ENCODE results near the gene CCDC80.

Gene CCDC80

DNA sequence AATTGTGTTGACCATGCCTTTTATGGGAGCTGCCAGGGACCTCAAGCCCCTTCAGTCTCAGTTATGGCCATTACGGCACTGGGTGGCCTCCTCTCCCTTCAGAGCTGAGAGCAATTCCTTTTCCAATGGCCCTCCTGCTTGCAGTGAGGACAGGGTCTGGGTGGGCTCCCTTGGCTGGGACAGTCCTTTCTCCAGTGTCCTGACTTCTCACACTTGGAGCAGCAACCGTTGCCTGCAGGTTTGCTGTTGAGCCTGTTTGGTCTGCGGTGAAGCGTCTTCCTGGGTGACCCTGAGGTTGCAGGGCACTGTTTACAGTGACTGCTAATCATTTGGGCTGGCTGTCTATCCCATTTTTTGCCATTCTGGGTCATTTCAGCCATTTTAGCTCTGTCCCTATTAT, 3.5 kb upstream of the CCDC80 start:
- H3K4me1 Mint-ChIP-seq, result peaks cover 35% of the 10 kb centered on the region
- H3K27me3 Mint-ChIP-seq, result peaks cover 32% of the 10 kb centered on the region
- no peak for ATAC-seq
- no peak overlapping the region for H3K27ac Mint-ChIP-seq
- no peak for DNase-seq
- H3K9me3 Mint-ChIP-seq, result no peaks in the 10 kb centered on the region
- no peak overlapping the region for H3K4me3 Mint-ChIP-seq

DNA sequence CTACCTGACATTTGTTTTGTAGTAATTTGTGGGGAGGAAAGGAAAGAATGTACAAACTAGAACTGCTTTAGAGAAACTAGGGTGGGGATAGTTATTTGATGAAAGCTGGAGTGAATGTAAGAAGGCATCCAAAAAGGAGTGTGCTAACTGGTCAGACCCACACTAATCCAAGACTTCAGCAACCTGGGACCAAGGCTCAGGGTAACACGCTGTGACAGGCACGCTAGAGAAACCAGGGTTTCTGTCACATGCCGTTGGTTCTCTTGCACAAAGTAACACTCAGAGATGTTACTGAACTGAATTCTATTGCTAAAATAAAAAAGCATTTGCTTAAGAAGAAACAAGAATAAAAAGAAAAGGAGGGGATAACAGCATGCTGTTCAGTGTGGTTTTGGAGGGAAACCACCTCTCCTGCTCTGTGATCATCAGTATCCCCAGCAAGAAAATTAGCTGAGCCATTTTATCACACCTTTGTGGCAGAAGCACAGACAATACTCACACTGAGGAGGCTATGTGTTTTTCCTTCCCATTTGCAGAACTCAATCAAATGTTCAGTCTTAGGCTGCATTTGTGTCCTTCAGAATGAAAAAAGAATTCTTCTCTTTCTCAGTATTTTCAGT, 2.8 kb upstream of the CCDC80 start:
- Mint-ChIP-seq H3K9me3 (no peaks in the 10 kb centered on the region), H3K4me1 (peaks cover 28% of the 10 kb centered on the region), H3K27ac (no peak overlapping the region), H3K4me3 (peak overlapping the region; percentile 63 to 72), H3K27me3 (peaks cover 38% of the 10 kb centered on the region)
- DNase-seq (no peak), ATAC-seq (peak; percentile 48)

DNA sequence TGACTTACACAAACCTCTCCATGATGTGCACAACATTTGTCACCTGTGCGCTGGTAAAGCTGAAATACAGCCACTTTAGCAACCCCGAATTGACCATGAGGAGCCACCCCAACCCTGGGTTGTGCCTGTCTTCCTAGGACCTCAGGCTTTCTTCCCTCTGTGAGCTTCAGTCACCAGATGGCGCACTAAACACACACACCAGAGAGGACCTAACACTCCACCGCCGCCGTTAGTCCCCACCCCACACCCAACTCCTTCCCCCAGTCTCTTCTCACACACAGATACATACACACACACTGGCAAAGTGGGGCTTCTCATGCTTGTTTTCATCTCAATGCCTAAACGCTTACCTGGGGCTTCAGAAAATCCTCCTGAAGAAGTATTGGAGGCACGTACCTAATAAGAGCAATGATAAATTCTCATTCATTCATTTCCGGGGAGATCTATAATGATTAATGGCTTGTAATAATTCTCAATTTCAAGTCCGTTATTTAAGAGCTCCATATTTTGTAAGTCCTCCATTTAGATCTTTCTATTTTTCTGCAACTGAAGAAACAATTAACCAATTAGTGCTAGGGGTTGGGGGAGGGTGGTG, 2.1 kb upstream of the CCDC80 start:
- Mint-ChIP-seq H3K9me3 (no peaks in the 10 kb centered on the region), H3K4me3 (peak overlapping the region; percentile 63 to 72), H3K4me1 (peaks cover 21% of the 10 kb centered on the region), H3K27me3 (peaks cover 35% of the 10 kb centered on the region), H3K27ac (peak overlapping the region in 1 of 2 donors; percentile 42)
- ATAC-seq (peak; percentile 96), DNase-seq (peak; percentile 69 to 78)

DNA sequence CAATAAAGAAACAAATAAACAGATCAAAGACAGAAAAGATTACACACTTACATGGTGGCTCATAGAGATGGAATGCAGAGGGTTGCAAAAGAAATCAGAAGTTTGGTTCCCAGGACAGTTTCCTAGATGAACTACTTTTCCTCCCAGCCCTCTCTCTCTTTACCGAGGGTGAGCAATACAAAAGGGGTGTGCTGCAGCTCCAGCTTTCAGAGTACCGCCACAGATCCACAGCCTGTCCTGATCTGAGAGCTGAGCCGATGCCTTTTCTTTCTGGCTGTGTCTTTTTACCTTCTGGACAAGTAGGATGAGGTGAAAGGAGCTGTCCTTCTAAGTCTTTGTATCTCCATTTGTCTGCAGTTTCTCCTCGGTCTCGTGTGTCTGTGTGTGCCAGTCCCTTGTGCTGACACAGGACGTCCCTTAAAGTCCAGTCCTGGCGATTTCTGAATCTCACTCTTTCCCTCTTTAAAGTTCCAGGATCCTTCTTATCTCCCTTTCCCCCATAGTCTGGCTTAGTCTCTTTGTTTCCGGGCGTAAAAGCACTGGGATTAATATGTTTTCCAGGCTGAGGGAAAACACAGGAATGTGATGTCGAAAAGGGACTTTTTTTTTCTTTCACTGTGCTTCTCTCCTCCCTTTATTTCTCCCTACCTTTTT, 540 bp downstream of the CCDC80 start:
- no peak for ATAC-seq
- Mint-ChIP-seq H3K4me3 (no peak overlapping the region), H3K27me3 (peaks cover 15% of the 10 kb centered on the region), H3K4me1 (peaks cover 22% of the 10 kb centered on the region), H3K9me3 (no peaks in the 10 kb centered on the region), H3K27ac (no peak overlapping the region)
- DNase-seq, result no peak

DNA sequence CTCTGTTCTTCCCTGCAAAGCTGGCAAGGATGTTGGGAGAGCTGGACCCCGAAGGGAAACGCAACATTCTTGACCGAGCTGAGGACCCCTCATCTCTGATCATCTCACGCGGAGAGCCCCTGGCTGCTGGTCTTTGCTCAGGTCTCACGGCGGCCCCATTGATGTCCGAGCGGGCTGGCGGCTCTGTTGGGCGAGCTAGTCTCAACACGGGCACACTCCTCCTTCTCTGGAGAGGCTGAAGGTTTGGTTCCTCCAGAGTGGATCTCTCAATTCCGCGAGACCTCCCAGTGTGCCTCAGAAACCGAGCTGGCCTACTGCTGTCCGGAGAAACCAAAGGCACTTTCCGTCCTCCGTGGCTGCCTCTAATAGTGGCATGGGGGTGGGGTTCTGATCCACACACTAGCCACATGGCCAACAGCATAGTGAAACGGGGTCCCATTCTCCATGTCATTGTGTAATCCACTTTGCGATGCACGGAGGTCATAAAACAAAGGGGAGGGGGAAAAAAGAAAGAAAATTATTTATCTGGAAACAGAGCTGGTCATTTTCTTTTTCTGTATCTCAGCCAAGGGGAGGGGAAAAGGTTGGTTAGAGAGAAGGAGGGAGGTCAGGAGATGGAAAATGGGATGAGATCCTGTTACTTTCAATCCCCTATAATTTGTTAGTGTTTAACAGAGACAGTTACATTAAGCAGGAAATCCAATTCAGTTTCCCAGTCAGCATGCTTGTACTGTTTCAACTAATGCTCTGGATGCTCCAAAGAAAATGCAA, 1.3 kb downstream of the CCDC80 start:
- H3K27ac Mint-ChIP-seq, result no peak overlapping the region
- no peaks in the 10 kb centered on the region for H3K9me3 Mint-ChIP-seq
- ATAC-seq, result no peak
- H3K27me3 Mint-ChIP-seq, result peaks cover 10% of the 10 kb centered on the region
- H3K4me3 Mint-ChIP-seq, result no peak overlapping the region
- DNase-seq, result no peak
- H3K4me1 Mint-ChIP-seq, result peaks cover 29% of the 10 kb centered on the region

DNA sequence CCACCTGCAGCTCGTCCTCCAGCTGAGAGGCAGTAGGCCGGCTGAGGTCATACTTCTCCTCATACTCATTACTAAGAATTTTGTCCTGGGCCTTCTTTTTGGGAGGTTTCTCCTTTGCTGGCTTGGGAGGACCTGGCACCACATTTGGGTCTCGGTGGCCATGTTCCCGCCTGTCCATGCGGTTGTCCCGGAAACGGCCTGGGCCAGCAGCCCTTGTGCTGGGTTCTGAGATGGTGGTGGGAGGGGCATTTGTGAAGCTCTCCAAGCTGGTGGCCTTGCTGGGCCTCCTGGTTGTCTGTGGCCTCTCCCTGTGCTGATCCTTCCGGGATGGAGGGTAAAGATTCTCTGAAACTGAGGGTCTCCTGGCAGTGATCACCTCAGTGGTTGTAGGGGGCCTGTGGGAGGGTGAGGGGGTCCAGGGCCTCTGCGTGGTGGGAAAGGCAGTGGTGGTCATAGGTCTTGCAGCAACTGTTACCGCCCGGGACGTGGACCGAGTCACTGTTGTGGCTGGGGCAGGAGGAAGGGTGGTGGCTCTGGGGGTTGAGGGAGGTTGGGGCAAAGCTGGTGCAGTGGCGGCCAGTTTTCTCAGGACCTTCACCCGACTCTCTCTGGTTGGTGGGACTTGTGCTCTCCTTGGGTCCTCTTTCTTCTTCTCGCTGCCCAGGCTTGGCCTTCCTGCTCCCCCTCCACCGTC, 2.5 kb downstream of the CCDC80 start:
- Mint-ChIP-seq H3K27me3 (peaks cover 8% of the 10 kb centered on the region), H3K9me3 (no peaks in the 10 kb centered on the region), H3K4me3 (no peak overlapping the region), H3K27ac (no peak overlapping the region), H3K4me1 (peaks cover 20% of the 10 kb centered on the region)
- no peak for DNase-seq
- no peak for ATAC-seq

DNA sequence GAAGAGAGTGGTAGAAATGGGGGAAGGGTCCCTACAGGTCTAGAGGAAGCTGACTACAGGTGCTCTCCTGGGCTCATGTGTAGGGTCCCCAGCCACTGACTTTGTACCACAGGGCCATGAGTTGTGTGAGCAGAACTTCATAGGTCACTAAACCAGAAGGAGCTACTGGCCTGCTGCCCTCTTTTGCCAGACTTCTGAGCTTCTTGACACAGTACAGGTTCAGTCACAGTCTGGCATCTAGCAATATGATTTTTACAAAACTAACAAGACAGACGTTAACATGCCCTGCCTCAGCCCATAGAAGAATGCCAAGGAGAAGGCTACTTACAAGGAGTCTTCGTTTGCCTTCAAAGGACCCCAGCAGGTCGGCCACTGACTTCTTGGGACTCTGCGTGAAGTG, 3.2 kb downstream of the CCDC80 start:
- DNase-seq (no peak), ATAC-seq (no peak)
- peaks cover 15% of the 10 kb centered on the region for H3K27me3 Mint-ChIP-seq
- no peaks in the 10 kb centered on the region for H3K9me3 Mint-ChIP-seq
- no peak overlapping the region for H3K27ac Mint-ChIP-seq
- H3K4me3 Mint-ChIP-seq, result no peak overlapping the region
- peaks cover 13% of the 10 kb centered on the region for H3K4me1 Mint-ChIP-seq

DNA sequence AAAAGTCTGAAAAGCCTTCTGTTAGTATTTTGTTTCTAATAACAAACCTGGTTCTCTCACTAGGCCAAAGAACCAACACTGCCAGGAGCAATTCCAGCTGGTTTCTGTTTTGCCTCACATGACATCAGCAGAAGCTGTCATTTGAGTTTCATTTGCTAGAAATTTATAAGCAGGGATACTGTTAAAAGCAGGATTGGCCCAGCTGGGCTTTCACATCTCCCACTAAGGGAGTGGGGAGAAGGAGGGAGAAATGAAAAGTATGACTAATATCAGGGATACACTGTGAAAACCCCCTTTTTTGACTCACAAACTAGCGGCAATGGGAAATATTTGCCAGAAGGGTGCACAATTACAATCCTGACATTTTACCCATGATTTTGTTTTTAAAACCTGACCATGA, 5.3 kb downstream of the CCDC80 start:
- ATAC-seq, result no peak
- Mint-ChIP-seq H3K27ac (peak overlapping the region in 1 of 2 donors; percentile 82), H3K27me3 (peaks cover 15% of the 10 kb centered on the region), H3K4me3 (peak overlapping the region in 1 of 2 donors; percentile 41), H3K9me3 (no peaks in the 10 kb centered on the region), H3K4me1 (peaks cover 10% of the 10 kb centered on the region)
- no peak for DNase-seq

DNA sequence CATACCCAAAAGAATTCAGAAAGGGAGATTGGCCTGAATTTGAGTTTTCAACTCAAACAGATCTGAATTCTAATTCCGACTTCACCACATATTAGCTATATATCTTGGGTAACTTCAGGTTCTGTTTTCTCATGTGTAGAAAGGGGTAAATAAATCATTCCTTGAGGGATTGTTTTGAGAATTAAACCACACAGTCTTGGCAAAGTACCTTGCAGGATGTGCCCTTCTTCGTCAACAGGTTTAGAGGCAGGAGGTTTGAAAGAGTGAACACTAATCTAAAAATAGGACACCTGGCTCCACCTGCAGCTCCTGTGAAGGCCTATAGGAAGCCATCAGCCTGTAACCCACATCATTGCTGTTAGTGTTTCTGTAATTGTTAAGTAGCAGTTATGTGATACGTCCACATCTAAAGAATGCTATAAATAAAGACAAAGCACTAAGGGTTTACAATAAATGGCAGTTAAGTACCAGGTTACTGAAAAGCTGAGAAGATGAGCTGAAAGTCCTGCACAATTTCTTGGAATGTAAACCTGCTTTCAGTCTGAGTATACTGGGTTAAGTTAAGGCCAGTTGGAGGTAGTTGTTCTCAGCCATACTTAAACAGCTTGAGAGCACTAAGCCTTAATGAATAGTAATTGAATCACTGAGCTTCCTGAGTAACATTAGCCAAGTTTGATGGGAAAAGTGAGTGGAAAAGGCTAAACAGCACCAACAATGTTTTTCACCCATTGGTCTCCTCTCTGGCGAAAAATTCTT, 6.0 kb downstream of the CCDC80 start:
- ATAC-seq (no peak), DNase-seq (no peak)
- Mint-ChIP-seq H3K27me3 (peaks cover 15% of the 10 kb centered on the region), H3K27ac (peak overlapping the region in 1 of 2 donors; percentile 82), H3K4me3 (peak overlapping the region in 1 of 2 donors; percentile 41), H3K9me3 (no peaks in the 10 kb centered on the region), H3K4me1 (peaks cover 10% of the 10 kb centered on the region)

DNA sequence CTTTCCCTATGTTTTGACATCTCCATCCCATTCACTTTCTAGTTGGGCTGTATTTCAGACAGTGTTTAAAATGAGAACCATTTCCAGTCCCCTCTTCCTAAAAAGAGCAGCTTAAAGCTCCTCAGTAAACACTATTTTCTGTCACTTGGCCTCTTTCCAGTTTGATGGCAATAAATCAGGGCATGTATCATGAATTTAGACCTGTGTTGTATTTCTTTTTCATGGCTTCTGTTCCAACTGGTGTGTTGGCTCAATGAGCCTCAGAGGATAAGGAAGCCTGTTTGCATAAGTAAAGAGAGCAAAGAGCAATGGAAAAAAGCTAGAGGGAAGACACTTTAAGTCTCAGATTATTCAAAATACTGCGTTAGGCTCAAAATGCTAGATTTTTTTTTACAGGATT, 7.2 kb downstream of the CCDC80 start:
- H3K9me3 Mint-ChIP-seq, result no peaks in the 10 kb centered on the region
- DNase-seq (no peak), ATAC-seq (no peak)
- H3K4me3 Mint-ChIP-seq, result no peak overlapping the region
- H3K4me1 Mint-ChIP-seq, result peaks cover 16% of the 10 kb centered on the region
- H3K27me3 Mint-ChIP-seq, result peaks cover 9% of the 10 kb centered on the region
- H3K27ac Mint-ChIP-seq, result no peak overlapping the region

DNA sequence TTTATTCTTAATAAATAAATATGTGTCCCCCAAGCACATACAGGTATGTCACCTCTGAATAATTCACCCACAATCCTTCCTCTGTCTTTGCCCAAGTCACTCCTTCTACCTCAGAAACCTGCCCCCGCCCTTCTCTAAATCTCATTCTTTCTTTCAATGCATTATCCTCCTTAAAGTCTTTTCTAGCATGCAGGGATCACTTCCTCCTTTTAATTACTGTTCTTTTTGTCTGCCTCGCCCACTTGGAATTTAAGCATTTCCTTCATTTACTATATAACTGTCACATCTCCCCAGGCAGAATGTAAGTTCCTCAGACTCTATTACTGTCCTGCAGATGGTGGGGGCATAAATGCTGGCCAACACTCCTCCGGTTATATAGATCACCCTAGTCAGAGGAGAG, 7.8 kb downstream of the CCDC80 start:
- no peak for DNase-seq
- peaks cover 8% of the 10 kb centered on the region for H3K27me3 Mint-ChIP-seq
- H3K4me1 Mint-ChIP-seq, result peaks cover 16% of the 10 kb centered on the region

DNA sequence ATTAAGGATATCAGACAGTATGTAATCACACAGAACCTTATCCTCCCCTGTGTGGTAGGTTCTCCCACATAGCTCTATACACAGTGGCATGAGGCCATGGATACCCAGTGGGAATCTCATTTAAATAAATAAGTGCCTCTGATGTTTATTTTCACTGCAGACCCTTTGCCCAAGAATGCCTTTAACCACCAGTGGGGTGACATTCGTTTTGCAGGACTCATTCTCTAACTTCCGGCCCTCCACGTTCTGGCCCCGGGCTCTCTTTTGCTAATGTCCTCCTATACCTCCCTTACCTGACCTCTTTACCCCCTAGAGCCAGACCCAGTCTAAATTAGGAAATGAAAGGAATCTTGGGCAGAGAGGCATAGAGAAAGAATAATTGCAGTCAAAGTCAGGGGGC, 8.3 kb downstream of the CCDC80 start:
- Mint-ChIP-seq H3K9me3 (no peaks in the 10 kb centered on the region), H3K27ac (no peak overlapping the region), H3K27me3 (peaks cover 8% of the 10 kb centered on the region), H3K4me3 (no peak overlapping the region), H3K4me1 (peaks cover 16% of the 10 kb centered on the region)
- DNase-seq, result no peak
- ATAC-seq, result no peak

More for the DNA sequence above, 7.8 kb downstream of the CCDC80 start:
- Mint-ChIP-seq H3K4me3 (no peak overlapping the region), H3K27ac (no peak overlapping the region), H3K9me3 (no peaks in the 10 kb centered on the region)
- ATAC-seq, result no peak

DNA sequence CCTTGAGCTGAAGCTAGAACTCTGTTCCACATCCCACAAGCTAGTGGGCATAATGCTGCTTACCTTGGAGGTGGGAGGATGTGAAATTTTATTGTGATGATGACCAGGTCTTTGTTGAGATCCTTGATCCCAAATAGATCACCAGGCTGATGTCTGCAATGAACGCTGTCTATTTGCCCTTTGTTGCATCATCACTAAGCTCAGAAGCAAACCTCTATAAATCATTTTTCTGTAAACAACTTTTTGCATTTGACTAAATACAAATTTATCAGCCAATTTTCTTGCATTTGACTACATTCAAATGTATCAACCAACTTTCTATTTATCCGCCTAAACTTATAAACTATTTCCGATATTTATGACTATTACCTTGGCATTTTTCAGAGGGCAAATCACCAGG, 9.7 kb downstream of the CCDC80 start:
- no peak for DNase-seq
- ATAC-seq, result no peak
- Mint-ChIP-seq H3K9me3 (no peaks in the 10 kb centered on the region), H3K4me1 (peaks cover 16% of the 10 kb centered on the region), H3K27me3 (peaks cover 8% of the 10 kb centered on the region), H3K4me3 (no peak overlapping the region), H3K27ac (no peak overlapping the region)

DNA sequence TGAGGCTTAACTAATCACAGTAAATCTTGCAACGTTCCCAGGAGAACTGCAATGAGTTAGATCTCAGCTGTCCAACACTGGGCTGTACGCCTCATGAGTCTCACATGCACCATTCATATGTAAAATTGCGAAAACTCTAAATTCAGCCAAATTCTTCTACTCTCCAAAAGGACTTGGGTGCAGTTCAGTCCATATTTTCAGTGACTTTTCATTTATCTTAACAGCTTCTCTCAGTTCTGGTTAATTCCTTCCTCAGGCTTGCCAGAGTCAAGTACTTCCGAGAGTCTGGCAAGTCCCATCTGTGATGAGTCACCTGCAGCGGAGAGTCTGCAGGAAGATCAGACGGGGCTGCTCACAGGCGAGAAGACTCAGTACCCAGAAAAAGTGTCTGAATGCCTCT, 11.5 kb downstream of the CCDC80 start:
- no peak for DNase-seq
- peaks cover 6% of the 10 kb centered on the region for H3K4me1 Mint-ChIP-seq
- H3K4me3 Mint-ChIP-seq, result no peak overlapping the region
- H3K27me3 Mint-ChIP-seq, result peaks cover 8% of the 10 kb centered on the region
- ATAC-seq, result peak; percentile 40
- no peak overlapping the region for H3K27ac Mint-ChIP-seq
- no peaks in the 10 kb centered on the region for H3K9me3 Mint-ChIP-seq

Measured in stimulated activated naive CD8-positive, alpha-beta T cell treated with anti-CD3 and anti-CD28 coated beads, Interleukin-15, amount 100 ng/mL, for 72 hours (primary cell).